Fibroblast of pulmonary artery (primary cell): Measurements from ENCODE around the gene VIL1.

Experiments
- DNase-seq: peaks from one replicate; pipeline ENCODE4 v3.0.0-alpha.2; 2010; ENCODE audit warnings: low read depth
- H3K4me3 ChIP-seq: replicated peaks from 2 replicates; pipeline ENCODE4 v1.5.1; 2011; ENCODE audit warnings: low read depth, mild to moderate bottlenecking, control low read depth, low read length, moderate library complexity
- TF ChIP-seq, protein P1 (sequence below): IDR thresholded peaks from 2 replicates; pipeline ENCODE4 v1.5.1; 2011; ENCODE audit warnings: mild to moderate bottlenecking, control low read depth, low read length, inconsistent platforms; ENCODE audit errors: missing control alignments

The VIL1 gene

GRCh38 chr2:218406209-218406948, 12.5 kb upstream of the VIL1 start:
- DNase-seq: peak; percentile 96
- H3K4me3 ChIP-seq: peak overlapping the region; percentile 42
- TF ChIP-seq, protein P1, sequence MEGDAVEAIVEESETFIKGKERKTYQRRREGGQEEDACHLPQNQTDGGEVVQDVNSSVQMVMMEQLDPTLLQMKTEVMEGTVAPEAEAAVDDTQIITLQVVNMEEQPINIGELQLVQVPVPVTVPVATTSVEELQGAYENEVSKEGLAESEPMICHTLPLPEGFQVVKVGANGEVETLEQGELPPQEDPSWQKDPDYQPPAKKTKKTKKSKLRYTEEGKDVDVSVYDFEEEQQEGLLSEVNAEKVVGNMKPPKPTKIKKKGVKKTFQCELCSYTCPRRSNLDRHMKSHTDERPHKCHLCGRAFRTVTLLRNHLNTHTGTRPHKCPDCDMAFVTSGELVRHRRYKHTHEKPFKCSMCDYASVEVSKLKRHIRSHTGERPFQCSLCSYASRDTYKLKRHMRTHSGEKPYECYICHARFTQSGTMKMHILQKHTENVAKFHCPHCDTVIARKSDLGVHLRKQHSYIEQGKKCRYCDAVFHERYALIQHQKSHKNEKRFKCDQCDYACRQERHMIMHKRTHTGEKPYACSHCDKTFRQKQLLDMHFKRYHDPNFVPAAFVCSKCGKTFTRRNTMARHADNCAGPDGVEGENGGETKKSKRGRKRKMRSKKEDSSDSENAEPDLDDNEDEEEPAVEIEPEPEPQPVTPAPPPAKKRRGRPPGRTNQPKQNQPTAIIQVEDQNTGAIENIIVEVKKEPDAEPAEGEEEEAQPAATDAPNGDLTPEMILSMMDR: peak; percentile 73

- H3K4me3 ChIP-seq: peak overlapping the region; percentile 42
- TF ChIP-seq, protein P1: no peak
- peak; percentile 56 for DNase-seq
These were observed 11.8 kb upstream of the VIL1 start for GRCh38 chr2:218406949-218407618.

DNA sequence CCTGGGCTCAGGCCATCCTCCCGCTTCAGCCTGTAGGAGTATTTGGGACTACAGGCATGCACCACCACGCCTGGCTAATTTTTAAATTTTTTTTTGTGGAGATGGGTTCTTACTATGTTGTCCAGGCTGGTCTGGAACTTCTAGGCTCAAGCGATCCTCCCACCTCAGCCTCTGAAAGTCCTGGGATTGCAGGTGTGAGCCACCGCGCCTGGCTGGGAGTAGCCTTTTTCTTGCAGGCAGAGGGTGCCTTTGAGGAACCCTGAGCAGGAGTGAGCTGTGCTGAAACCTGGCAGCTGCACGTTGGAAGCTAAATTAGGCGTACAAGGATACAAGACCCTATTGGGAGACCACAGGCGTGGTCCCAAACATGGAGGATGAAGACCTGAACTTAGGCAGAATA, 11.2 kb upstream of the VIL1 start:
- DNase-seq: no peak
- no peak overlapping the region for H3K4me3 ChIP-seq
- TF ChIP-seq, protein P1: no peak

- no peak for DNase-seq
- H3K4me3 ChIP-seq: no peak overlapping the region
- TF ChIP-seq, protein P1: no peak
These were observed 604 bp upstream of the VIL1 start for GRCh38 chr2:218418321-218418716.

GRCh38 chr2:218419630-218420216, 800 bp downstream of the VIL1 start:
- no peak overlapping the region for H3K4me3 ChIP-seq
- TF ChIP-seq, protein P1: no peak
- no peak for DNase-seq

GRCh38 chr2:218421027-218421426, 2.1 kb downstream of the VIL1 start:
- TF ChIP-seq, protein P1: no peak
- no peak for DNase-seq
- H3K4me3 ChIP-seq: no peak overlapping the region
